Neural crest cell (in vitro differentiated cells): ENCODE results near the gene C20orf96. TPM values are rescaled to one million over a fixed set of nuclear protein-coding genes. Genes with fewer than 3 reads are reported as not detected.

ENCODE experiments used
- total RNA-seq: library from RNA; stranded (reverse); gene quantifications from 2 replicates; pipeline ENCODE4 v1.2.1, GENCODE V29; 2021

C20orf96 gene
- total RNA-seq, 1 donor from 2014 or later, result 34.0 TPM

Other genes with a start within 250 kb of the C20orf96 start
- gene DEFB125, start 203.1 kb downstream of the C20orf96 start, total RNA-seq, result not detected in 2 replicates
- gene DEFB126, start 148.2 kb downstream of the C20orf96 start, total RNA-seq, result not detected in 2 replicates
- not detected in 2 replicates for gene DEFB127, start 133.3 kb downstream of the C20orf96 start, total RNA-seq
- not detected in 2 replicates for gene DEFB128, start 101.0 kb downstream of the C20orf96 start, total RNA-seq
- not detected in 2 replicates for gene DEFB129, start 63.5 kb downstream of the C20orf96 start, total RNA-seq
- gene DEFB132, start 33.0 kb downstream of the C20orf96 start, total RNA-seq, result not detected in 2 replicates
- 58.9 and 59.2 TPM in 2 replicates for gene ZCCHC3, start 6.8 kb upstream of the C20orf96 start, total RNA-seq
- 88.7 and 88.8 TPM in 2 replicates for gene SOX12, start 34.8 kb upstream of the C20orf96 start, total RNA-seq
- 42.0 and 44.4 TPM in 2 replicates for gene NRSN2, start 56.4 kb upstream of the C20orf96 start, total RNA-seq
- 12.5 and 14.4 TPM in 2 replicates for gene TRIB3, start 90.0 kb upstream of the C20orf96 start, total RNA-seq
- 62.4 and 65.2 TPM in 2 replicates for gene RBCK1, start 117.5 kb upstream of the C20orf96 start, total RNA-seq
- 30.4 and 33.3 TPM in 2 replicates for gene TBC1D20, start 171.8 kb upstream of the C20orf96 start, total RNA-seq